Endodermal cell (in vitro differentiated cells): ENCODE data around the gene ZG16B. TPM values are rescaled to one million over a fixed set of nuclear protein-coding genes. Genes with fewer than 3 reads are reported as not detected.

Source experiments
- DNase-seq: peaks from one replicate; pipeline ENCODE4 v3.0.0-alpha.2; 2017
- H3K27ac ChIP-seq: 2 replicates; pipeline ENCODE4 v1.5.1; 2013; ENCODE audit warnings: mild to moderate bottlenecking, low read depth, low read length, moderate library complexity
- H3K27me3 ChIP-seq: 2 replicates; pipeline ENCODE4 v1.6.1; 2013; ENCODE audit warnings: mild to moderate bottlenecking, low read length, moderate library complexity; ENCODE audit not compliant: insufficient read depth, control insufficient read depth, poor library complexity, severe bottlenecking
- H3K36me3 ChIP-seq: 2 replicates; pipeline ENCODE4 v1.7.0; 2013; ENCODE audit warnings: mild to moderate bottlenecking, low read length, moderate library complexity; ENCODE audit not compliant: control insufficient read depth, insufficient read depth
- H3K4me1 ChIP-seq: one replicate; pipeline ENCODE4 v1.7.0; 2013; ENCODE audit warnings: low read length; ENCODE audit not compliant: control insufficient read depth, insufficient read depth
- H3K4me3 ChIP-seq: 2 replicates; pipeline ENCODE4 v1.5.1; 2013; ENCODE audit warnings: mild to moderate bottlenecking, low read length, moderate library complexity
- H3K9ac ChIP-seq: 2 replicates; pipeline ENCODE4 v1.6.1; 2013; ENCODE audit warnings: mild to moderate bottlenecking, low read length, moderate library complexity; ENCODE audit not compliant: poor library complexity, severe bottlenecking; ENCODE audit errors: extremely low read depth
- H3K9me3 ChIP-seq: 2 replicates; pipeline ENCODE4 v1.6.1; 2013; ENCODE audit warnings: mild to moderate bottlenecking, low read length, moderate library complexity; ENCODE audit not compliant: control insufficient read depth
- H3K27ac Mint-ChIP-seq: 2 replicates; pipeline ENCODE4 v1.8.0; 2020; ENCODE audit warnings: mixed read lengths
- H3K27me3 Mint-ChIP-seq: 2 replicates; pipeline ENCODE4 v1.8.0; 2021; ENCODE audit warnings: mild to moderate bottlenecking, mixed read lengths; ENCODE audit not compliant: insufficient read depth
- H3K36me3 Mint-ChIP-seq: 2 replicates; pipeline ENCODE4 v1.8.0; 2020; ENCODE audit warnings: low read depth, mixed read lengths
- H3K4me1 Mint-ChIP-seq: 2 replicates; pipeline ENCODE4 v1.8.0; 2020; ENCODE audit warnings: mixed read lengths
- H3K4me3 Mint-ChIP-seq: 2 replicates; pipeline ENCODE4 v1.8.0; 2020; ENCODE audit warnings: mild to moderate bottlenecking, moderate library complexity, mixed read lengths
- H3K9me3 Mint-ChIP-seq: 2 replicates; pipeline ENCODE4 v1.8.0; 2020; ENCODE audit warnings: mild to moderate bottlenecking, mixed read lengths
- CTCF ChIP-seq: fragments of 200-600 bp; sonication (generic); conservative IDR thresholded peaks from 2 replicates; pipeline ENCODE4 v1.5.0; 2021; ENCODE audit warnings: antibody characterized with exemption, mild to moderate bottlenecking
- WGBS, 2 experiments: methylation state at CpG; one replicate each; pipeline versions ENCODE4 v1.1.5 to v1.1.7; 2013; ENCODE audit warnings: missing lambda C conversion rate in 2 of 2, mixed read lengths in 1 of 2; ENCODE audit not compliant: insufficient coverage in 1 of 2, insufficient read length in 1 of 2; 5-methylcytosine and 5-hydroxymethylcytosine counted together
- total RNA-seq, 2 donors: library from RNA; stranded (reverse); fragmentation: NEBNext Ultra II Directional in 1 of 2; extraction: Animal tissue kit (Norgen Biotek cat#: 25700) in 1 of 2; gene quantifications; 2 replicates in 1 of 2; 3 replicates in 1 of 2; pipeline ENCODE4 v1.2.1, GENCODE V29; 2021

ZG16B gene
- total RNA-seq, 2 donors from 2014 or later: not detected

GRCh38 chr16:2810651-2811050 lies 19.5 kb upstream of the ZG16B start:
- H3K4me1 ChIP-seq: peaks cover 5% of the 10 kb centered on the region
- H3K27ac ChIP-seq: no peak overlapping the region
- H3K27me3 Mint-ChIP-seq: peaks cover 27% of the 10 kb centered on the region
- no peaks in the 10 kb centered on the region for H3K9me3 ChIP-seq
- TF ChIP-seq CTCF: no peak
- no peaks in the 10 kb centered on the region for H3K36me3 ChIP-seq
- no peak overlapping the region for H3K27ac Mint-ChIP-seq
- H3K4me3 ChIP-seq: no peak overlapping the region
- peaks cover 8% of the 10 kb centered on the region for H3K9me3 Mint-ChIP-seq
- H3K9ac ChIP-seq: no peak overlapping the region
- H3K4me3 Mint-ChIP-seq: no peak overlapping the region
- peaks cover 12% of the 10 kb centered on the region for H3K4me1 Mint-ChIP-seq
- 91 to 100% methylated on average over 4 to 6 of the region's 6 CpGs for whole genome bisulfite sequencing, 2 experiments
- H3K36me3 Mint-ChIP-seq: no peaks in the 10 kb centered on the region
- no peak for DNase-seq
- peaks cover 4% of the 10 kb centered on the region for H3K27me3 ChIP-seq

- H3K4me1 ChIP-seq: peaks cover 5% of the 10 kb centered on the region
- DNase-seq: peak; percentile 61
- no peaks in the 10 kb centered on the region for H3K27me3 ChIP-seq
- Mint-ChIP-seq H3K4me3 (no peak overlapping the region), H3K27me3 (peaks cover 16% of the 10 kb centered on the region), H3K27ac (no peak overlapping the region), H3K9me3 (peaks cover 8% of the 10 kb centered on the region), H3K4me1 (peaks cover 12% of the 10 kb centered on the region), H3K36me3 (no peaks in the 10 kb centered on the region)
- no peak for TF ChIP-seq CTCF
- no peak overlapping the region for H3K4me3 ChIP-seq
- H3K36me3 ChIP-seq: no peaks in the 10 kb centered on the region
- 84 to 89% methylated on average over 14 to 15 of the region's 15 CpGs for WGBS, 2 experiments
- H3K9ac ChIP-seq: no peak overlapping the region
- H3K27ac ChIP-seq: no peak overlapping the region
- no peaks in the 10 kb centered on the region for H3K9me3 ChIP-seq
Measured at GRCh38 chr16:2811703-2812471, 18.2 kb upstream of the ZG16B start.

- TF ChIP-seq CTCF: no peak
- Mint-ChIP-seq H3K9me3 (peaks cover 1% of the 10 kb centered on the region), H3K4me3 (no peak overlapping the region), H3K27me3 (peaks cover 9% of the 10 kb centered on the region), H3K36me3 (no peaks in the 10 kb centered on the region), H3K27ac (no peak overlapping the region), H3K4me1 (peaks cover 12% of the 10 kb centered on the region)
- H3K9ac ChIP-seq: no peak overlapping the region
- no peaks in the 10 kb centered on the region for H3K36me3 ChIP-seq
- peak; percentile 35 for DNase-seq
- no peak overlapping the region for H3K27ac ChIP-seq
- H3K27me3 ChIP-seq: no peaks in the 10 kb centered on the region
- no peaks in the 10 kb centered on the region for H3K9me3 ChIP-seq
- 89 to 95% methylated on average over 4 to 7 of the region's 7 CpGs for WGBS, 2 experiments
- H3K4me1 ChIP-seq: peaks cover 5% of the 10 kb centered on the region
- H3K4me3 ChIP-seq: no peak overlapping the region
Measured at GRCh38 chr16:2813771-2814221, 16.3 kb upstream of the ZG16B start.
